Peyer's patch (tissue), 4 donors: ENCODE results near the gene OR2AT4.
"Not testable (repeated sequence)": the region's sequence is repeated elsewhere in the genome, so short reads cannot be mapped to it uniquely, and the experiment has no call there.

Experiments used
- CTCF ChIP-seq, 6 experiments: fragments of 450-650 bp in 4 of 6; fragments of 200-600 bp in 2 of 6; sonication (generic) in 1 of 6; IDR thresholded peaks; one replicate each; pipeline ENCODE4 v1.5.1; 2017 to 2019; ENCODE audit warnings: antibody characterized with exemption in 6 of 6, mild to moderate bottlenecking in 3 of 6, moderate library complexity in 1 of 6
- POLR2A ChIP-seq, 2 donors: fragments of 450-650 bp; IDR thresholded peaks; one replicate each; pipeline ENCODE4 v1.5.1; 2017; ENCODE audit warnings: antibody characterized with exemption in 2 of 2, mild to moderate bottlenecking in 2 of 2, moderate library complexity in 2 of 2

GRCh38 chr11:75046668-75047067, 50.0 kb downstream of the OR2AT4 start:
- not testable (repeated sequence) for TF ChIP-seq CTCF, POLR2A (IDR thresholded peaks at IDR 0.05)
